CD4-positive, alpha-beta T cell treated with Interleukin-6 for 4 hours (primary cell): ENCODE results near the gene HOXD9.

Experiments
- DNase-seq: peaks from one replicate; pipeline ENCODE4 v3.0.0-alpha.2; 2020; ENCODE audit warnings: mixed read lengths

HOXD9 gene

DNA sequence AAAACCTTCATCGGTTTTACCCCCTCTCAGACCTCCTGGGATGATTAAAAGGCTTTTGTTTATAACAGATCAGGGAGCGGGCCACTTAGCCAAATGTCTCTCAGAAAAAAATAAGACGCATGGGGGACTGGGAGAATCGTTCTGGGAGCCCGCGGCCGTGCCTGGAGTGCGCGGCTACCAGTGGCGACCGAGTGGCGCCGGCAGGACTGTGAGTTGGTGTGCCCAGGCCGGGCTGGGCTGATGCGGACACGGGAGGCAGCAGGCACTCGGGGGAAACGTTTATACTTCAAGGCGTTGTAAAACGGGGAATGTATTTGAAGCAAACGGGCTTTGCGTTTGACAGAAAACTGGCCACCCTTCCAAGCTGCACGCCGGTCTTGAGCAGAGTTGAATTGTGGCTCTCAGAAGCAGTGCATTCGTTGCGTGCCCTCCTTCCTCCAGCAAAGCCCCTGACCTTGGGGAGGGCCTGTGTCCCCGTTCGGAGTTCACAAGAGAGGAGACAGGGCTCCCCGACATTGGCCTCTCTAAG, 10.6 kb upstream of the HOXD9 start:
- no peak for DNase-seq

DNA sequence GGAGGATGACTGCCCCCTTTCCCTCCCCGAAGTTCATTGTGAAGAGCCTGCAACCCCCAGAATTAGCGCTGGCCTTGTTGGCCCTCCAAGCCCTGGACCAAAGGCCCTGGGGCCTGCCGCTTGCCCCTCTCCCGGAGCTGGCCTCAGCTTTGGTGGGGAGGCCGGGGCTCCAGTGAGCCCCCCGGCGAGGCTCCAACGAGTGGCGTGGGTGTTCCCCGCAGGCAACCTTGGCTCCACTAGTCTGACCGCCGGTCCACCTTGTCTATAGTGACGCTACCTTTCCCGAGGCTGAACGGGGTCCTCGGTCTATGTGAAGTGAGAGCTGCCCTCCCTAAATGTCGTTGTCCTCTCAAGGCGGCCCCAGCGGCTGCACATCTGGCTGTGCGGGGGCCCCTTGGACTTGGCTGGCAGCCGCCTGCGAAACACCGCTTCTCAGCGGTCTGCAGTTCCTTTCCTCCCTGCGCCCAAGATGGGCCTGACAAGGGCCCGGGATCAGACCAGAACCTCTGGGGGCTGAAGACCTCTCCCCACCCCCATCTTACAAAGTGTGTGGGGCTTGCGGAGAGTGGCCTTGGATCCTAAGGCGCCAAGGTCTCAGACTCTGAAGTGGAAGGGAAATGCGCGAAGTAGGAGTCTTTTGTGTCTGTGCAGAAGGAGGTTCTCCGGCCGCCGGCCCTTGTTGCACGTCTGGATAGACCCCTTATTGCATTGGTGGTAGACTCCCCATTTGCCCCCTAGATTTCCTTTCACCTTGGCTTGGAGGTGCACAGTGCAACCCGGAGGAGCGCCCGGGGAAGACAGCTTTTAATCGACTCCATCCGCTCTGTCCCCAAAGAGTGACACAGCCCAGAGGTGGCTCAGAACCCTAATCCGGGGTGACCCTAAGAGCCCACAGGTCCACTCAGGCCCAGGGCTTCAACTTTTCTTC, 9.9 kb upstream of the HOXD9 start:
- no peak for DNase-seq

DNA sequence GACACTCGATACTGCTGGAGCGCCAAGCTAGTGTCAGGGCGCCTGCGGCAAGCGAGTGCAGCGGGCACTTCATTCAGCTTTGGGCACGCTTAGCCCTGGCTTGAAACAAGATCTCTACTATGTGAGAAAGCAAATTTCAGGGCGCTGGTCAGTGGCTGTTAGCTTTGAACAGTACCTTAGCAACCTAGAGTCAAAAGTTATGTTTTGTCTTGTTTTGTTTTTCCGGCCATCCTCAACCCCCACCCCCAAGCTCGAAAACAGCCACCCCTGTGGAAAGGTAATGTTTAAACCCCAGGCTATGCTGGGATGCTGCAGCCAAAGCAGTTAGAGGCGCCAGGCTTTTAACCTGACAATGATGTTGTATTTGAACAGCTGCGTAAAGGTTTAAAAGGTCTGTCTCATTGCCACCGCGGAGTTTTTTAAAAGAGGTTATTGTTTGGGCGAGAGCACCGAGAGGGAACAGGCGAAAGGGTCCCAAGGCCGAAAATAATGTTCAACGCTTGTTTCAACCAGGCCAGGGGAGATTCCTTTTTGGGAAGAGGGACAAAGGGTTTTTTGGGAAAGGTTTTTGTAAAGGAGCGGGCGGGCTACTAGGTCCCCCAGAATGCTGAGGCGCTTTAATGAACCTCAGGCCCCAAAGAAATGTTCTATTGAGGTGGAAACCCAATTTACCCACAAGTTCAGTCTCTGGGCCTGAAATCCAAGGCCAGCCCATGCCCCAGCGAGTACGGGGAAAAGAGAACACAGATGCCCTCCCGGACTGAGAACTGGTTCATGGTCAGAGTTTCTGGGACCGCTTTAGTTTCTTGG, 8.2 kb upstream of the HOXD9 start:
- no peak for DNase-seq

DNA sequence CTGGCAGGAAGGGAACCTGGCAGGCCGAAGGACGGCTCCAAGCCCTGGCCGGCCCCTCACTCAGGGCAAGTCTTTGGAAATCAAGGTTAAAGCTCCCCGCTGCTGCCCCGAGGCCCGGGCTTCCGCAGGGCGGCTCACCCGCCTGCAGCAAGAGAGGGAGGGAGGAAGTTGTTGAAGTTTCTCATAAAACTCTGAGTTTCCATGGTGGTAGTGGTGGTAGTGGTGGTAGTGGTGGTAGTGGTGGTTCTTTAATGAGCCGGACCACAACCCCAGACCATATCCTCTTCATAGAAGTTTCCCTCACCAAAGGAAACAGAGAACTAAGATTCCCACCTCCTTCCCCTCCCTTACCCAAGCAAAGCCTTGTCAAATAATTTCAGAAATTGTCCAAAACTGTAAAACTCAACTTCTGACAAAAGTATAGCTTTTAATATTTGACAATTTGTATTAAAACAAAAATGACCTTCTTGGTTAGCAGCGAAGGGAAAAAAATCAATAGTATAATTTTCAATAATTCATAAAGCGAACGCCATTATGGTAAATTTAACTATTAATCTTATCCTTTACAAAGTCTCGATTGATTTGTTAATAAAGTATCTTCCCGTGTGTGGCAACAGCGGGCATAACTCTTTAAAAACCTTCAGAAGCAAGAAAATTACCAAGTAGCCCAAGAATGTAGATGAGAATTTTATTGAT, 7.4 kb upstream of the HOXD9 start:
- DNase-seq: no peak

DNA sequence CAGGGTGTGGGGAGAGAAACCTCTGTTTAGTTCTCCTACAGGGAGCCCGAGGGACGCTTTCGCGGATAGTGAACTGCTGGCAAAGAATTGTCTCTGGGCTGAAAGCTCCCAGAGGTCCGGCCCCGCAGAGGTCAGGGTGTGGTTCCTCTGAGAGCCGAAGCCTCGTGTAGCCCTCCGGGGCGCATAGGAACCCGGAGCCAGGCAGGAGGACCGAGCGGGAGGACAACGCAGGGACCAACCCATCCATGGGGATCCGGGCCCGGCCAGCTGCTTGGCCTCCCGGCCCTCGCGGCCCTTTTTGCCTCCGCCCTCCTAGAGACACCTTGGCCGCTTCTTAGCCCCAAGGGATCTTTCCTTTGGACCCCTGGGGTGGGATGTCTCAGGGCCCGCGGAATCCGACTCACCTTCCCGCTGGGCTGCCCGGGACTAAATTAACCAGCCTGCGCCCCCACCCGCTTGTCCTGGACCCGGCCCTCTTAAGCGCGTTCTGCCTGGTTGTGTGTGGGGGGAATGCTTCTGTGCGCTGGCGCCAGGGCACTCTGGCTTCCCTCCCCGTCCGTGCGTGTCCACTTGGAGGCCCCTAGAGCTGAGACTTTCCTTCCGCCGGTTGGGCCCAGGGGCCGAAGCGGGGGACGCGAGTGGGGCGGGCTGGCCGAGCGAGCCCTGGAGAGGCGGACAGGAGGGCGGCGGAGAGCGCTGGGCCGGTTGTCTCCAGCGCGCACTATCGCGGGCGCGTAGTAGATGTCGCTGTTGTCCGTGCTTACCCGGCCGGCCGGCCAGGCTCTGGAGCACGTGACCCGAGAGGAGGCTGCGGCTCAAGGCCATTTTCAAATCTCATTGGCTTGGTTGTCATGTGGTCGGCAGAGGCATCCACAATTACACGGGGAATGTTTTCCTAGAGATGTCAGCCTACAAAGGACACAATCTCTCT, 6.4 kb upstream of the HOXD9 start, which contains the start of gene HOXD10:
HOXD10 (plus strand) TSS at position 896 of the 931 bp plus-strand sequence. CDS start 56 bp downstream, outside the sequence.
- no peak for DNase-seq

DNA sequence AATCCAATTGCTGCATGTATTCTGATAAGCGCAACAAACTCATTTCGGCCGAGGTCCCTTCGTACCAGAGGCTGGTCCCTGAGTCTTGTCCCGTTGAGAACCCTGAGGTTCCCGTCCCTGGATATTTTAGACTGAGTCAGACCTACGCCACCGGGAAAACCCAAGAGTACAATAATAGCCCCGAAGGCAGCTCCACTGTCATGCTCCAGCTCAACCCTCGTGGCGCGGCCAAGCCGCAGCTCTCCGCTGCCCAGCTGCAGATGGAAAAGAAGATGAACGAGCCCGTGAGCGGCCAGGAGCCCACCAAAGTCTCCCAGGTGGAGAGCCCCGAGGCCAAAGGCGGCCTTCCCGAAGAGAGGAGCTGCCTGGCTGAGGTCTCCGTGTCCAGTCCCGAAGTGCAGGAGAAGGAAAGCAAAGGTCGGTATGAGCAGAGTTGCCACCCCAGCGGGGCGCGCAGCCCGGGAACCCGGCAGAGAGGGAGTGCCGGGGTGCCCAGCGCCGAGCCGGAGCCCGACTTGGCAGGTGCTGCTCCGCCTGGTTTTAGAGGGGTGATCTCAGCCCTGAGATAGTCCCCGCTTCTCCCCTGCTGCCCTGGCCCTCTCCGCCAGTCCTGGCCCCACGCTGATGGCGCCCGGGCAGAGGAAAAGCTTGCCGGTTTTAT, 5.2 kb upstream of the HOXD9 start:
- DNase-seq: no peak

DNA sequence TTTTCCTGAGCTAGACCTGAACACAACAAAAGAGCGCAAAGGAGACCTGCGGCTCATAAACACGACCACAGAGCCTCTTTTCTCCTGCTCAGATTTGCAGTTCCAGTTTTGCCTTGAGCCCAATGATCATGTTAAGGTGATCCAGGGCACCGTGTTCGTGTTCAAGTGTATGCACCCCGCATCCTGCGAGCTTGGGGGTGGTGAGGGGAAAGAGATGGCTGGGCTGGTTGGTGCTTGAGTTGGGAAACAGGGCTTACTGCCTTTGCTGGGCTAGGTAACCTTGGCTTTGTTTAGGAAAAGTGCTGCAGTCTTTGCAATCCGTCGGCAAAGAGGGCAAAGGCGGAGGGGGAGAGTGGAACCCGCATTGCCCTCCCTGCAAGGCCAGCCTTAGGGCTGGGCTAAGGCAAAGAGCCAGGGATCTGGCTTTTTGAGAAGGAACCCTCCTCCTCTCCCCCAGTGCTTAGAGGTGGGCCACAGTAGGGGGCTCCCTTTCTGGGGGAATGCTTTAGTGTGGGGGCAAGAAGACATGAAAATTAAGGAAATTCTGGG, 4.6 kb upstream of the HOXD9 start:
- DNase-seq: no peak

DNA sequence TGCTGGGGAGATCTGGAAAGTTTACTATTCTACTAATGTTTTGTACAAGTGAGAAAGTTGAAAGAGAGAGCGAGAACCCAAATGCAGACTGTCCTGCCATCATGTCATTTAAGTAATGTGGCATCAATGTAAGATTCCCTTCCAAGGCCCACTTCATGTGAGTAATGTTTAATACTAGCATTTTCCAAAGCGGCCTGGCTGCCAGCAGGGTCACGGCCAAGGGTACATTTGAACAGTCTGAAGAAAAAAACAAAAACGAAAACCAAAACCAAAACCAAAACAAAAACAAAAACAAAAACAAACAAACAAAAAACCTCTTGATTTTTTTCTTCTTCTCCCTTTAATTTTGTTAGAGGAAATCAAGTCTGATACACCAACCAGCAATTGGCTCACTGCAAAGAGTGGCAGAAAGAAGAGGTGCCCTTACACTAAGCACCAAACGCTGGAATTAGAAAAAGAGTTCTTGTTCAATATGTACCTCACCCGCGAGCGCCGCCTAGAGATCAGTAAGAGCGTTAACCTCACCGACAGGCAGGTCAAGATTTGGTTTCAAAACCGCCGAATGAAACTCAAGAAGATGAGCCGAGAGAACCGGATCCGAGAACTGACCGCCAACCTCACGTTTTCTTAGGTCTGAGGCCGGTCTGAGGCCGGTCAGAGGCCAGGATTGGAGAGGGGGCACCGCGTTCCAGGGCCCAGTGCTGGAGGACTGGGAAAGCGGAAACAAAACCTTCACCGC, 3.7 kb upstream of the HOXD9 start:
- no peak for DNase-seq

DNA sequence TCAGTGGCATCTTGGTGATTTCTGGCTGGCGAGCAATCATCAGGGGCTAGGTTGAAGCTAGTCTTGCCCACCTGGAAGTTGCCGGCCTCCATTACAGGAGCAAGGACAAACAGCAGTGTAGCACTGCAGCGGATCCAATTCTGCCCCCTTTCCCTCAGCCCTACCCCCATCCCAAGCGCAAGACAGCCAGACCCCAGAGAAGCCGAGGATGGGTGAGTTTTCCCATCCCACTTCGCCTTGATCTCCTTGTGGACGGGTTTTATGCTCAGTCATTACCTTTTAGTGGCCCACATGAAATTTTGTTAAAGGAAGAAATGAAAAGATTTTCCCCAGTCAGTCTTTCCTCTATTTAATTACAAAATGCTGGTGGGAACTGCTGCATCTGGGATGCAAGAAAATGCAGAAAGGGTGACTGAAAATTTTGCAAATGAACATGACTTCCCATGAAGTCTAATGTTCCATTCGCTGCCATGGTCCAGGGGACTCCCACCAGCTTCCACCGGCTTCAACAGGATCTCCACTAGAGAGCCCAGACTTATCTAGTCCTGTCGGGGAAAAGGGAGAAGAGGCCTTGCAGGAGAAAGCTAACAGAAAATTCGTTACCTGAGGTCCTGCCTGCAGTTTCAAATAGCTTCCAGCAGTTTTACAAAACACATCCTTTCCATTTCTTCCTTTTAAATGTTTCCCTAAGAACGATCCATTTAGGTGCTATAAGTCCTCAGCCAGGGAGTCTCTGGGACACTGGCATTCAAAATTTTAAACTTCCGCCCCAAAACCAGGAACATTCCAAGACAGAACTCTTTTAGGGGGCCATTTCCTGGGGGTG, 1.9 kb upstream of the HOXD9 start:
- DNase-seq: no peak

DNA sequence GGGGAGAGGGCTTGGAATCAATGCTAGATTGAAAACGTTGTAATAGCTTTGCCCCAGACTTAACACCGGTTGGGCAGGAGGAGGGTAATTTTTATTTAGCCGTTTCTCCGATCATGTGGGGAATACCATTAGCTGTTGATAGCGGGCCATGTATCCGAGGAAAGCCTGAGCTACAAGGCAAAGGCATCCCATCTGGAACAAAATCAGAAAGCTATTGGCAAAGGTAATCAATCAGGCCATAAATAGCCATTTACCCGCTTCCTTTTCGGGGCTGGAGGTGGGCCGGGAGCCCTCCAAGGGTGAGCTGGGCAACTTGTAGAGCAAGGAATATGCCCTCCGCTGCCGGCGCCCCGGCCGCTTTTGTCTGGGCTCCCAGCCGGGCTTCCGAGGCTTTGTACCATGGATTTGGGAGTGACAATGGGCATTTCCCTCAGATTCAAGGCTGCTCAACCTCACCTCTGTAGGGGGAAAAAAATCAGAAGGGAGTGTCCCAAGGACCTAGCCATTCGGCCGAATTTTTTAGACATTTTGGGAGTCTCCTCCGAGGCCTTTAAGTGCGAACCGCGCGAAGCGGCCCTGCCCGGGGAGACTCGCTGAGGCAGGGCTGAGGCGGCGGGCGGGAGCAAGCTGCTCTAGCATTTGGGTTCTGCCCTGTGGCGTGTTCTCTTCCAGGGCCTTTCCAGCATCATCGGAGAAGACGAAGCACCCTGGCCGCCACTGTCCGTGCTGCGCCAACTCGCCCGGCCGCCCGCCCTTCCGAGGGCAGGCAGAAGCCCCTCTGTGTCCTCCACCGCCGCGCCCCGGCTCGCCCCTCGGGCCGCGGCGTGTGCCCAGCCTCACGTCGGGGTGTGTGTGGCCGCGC, 1.1 kb upstream of the HOXD9 start:
- DNase-seq: no peak

DNA sequence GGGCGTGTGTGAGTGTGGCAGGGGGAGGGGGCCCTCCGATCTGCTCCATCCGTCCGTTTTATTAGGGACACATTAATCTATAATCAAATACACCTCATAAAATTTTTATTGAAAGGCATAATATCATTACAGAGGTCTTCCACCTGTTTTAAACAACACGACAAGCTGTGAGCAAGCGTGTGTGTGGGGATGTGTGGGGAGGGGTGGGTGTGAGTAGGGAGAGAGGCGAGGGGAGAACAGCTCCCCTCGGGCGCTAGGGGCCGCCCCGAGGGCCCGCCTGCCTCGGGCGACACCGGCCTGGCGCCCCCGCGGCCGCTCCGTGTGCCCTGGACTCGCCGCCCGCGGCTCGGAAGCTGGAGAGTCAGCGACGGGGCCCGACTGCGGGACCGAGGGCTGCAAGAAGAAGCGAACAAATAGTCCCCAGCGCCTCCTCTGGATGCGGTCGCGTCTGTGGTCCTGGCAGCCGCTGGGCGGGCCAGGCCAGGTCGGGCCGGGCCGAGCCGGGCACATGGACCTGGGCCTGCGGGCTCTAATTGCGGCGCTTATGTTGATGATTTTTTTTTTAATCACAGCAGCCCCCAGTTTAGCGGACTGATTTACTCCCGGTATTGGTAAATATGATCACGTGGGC, 352 bp upstream of the HOXD9 start:
- no peak for DNase-seq

DNA sequence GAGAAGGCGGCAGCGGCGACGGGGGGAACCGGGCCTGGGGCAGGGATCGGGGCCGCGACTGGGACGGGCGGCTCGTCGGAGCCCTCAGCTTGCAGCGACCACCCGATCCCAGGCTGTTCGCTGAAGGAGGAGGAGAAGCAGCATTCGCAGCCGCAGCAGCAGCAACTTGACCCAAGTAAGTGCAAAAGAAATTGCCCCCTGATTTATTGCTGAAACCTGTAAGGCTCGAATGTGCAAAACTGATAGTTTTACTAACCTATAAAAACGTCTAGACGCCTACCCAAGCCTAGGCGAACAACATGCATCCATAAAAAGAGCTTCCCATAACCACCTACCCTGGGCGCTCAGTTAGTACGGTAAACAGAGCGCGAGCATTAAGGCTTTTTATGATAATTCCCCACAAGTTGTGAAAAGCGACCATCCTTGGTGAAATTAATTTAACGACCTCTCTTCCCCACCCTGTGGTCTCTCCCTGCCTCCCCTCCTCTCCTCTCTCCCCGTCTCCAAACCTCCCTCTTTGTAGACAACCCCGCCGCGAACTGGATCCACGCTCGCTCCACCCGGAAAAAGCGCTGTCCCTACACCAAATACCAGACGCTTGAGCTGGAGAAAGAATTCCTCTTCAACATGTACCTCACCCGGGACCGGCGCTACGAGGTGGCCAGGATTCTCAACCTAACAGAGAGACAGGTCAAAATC, 1.0 kb downstream of the HOXD9 start:
- no peak for DNase-seq

DNA sequence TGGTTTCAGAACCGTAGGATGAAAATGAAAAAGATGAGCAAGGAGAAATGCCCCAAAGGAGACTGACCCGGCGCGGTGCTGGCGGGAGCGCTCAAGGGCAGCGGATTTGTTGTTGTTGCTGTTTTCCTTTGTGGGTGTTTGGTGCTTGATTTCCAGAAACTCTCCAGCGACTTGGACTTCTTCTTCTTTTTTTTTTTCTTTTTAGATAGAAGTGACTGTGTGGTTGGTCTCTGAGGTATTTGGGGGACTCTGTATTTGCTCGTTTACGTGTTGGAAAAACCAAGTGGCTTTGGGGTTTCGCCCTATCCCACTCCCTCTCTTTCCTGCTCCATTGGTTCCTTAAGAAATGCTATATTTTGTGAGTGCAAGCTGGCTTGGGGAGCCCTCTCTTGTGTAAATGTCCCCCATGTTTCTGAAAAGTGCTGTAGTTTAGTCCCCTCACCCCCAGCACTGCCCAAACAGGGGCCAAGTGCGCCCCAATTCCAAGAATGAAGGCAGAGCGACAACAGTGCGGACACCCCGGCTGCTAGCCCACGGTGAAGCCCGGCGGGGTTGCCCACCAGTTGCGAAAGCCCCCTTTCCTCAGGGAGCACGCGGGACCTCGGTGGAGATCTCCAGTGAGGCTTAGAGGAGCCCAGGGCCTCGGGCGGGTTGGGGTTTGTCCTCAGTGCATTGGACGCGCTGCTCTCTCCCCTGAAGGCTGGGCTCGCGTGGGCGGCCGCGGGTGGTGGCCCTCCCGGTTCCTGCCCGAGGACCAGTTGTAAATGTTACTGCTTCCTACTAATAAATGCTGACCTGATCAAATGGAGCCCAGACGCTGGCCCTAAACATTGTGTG, 1.8 kb downstream of the HOXD9 start:
- no peak for DNase-seq

DNA sequence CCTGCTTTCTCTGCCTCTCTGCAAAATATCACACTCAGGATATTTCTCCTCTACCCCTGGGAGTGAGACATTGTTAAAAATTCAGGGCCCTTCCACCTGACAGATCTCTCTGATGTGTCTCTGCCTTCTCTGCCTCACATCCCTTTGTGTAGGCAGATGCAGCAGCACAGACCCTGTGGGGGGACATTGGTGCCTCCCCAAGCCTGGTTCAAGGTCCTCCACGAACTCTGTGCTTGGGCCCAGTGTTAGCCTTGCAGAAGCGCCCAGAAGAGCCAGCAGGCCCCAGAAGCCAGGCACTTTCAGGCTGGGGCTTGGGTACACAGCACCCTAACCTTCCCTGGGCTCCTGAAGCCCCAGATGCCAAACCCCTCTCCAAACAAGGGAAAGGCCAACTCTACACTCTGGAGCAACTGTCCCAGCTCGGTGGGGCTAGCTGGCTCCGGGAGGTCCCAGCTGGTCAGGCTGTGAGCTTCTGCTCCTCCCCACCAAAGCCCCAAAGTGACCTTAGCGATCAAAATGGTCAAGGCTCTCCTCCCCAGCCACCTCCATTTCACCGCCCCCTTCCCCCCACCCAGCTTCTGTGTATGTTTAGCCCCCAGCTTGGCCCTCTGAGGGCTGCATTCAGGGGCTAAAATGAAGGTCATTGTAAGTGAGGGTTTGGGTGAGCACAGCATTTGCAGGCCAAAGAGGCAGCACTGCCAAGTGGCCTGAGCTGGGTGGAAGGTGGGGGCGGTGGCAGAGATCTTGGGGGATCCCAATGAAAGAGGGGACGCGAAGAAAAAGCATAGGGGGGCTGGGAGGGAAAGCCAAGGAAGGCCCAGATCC, 2.6 kb downstream of the HOXD9 start:
- DNase-seq: no peak

DNA sequence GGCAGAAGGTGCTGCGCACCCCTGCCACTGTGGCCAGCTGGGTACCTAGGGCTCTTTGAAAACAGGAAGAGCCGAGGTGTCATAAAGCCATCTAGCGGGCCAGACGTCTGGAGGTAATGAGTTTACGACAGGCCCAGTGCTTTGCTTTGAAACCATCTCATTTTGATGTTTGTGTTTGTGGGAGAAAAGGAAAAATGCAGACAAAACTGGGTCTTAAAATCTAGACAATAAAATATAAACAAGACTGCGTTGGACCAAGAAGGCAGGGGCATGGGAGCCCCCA, 3.2 kb downstream of the HOXD9 start:
- no peak for DNase-seq
